HUES48 (cell line): ENCODE measurements around the gene CNTN2.

Experiments
- H3K27ac ChIP-seq: one replicate; pipeline ENCODE4 v1.7.0; 2013; ENCODE audit warnings: low read depth, low read length, inconsistent platforms
- H3K27me3 ChIP-seq: 2 replicates; pipeline ENCODE4 v1.6.1; 2013; ENCODE audit warnings: mild to moderate bottlenecking, low read length; ENCODE audit not compliant: control insufficient read depth, insufficient read depth
- H3K36me3 ChIP-seq: 2 replicates; pipeline ENCODE4 v1.6.1; 2013; ENCODE audit warnings: low read length; ENCODE audit not compliant: control insufficient read depth, insufficient read depth
- H3K4me1 ChIP-seq: 2 replicates; pipeline ENCODE4 v1.6.1; 2013; ENCODE audit warnings: mild to moderate bottlenecking, low read length; ENCODE audit not compliant: control insufficient read depth, insufficient read depth
- H3K4me3 ChIP-seq: 2 replicates; pipeline ENCODE4 v1.5.1; 2013; ENCODE audit warnings: mild to moderate bottlenecking, low read depth, low read length
- H3K9ac ChIP-seq: 2 replicates; pipeline ENCODE4 v1.6.1; 2013; ENCODE audit warnings: mild to moderate bottlenecking, low read depth, low read length, moderate library complexity
- H3K9me3 ChIP-seq: 2 replicates; pipeline ENCODE4 v1.6.1; 2013; ENCODE audit warnings: low read length; ENCODE audit not compliant: control insufficient read depth, insufficient read depth

The CNTN2 gene

GRCh38 chr1:205095422-205095821, 52.4 kb downstream of the CNTN2 start:
- no peaks in the 10 kb centered on the region for H3K27me3 ChIP-seq
- H3K9me3 ChIP-seq: no peaks in the 10 kb centered on the region
- no peak overlapping the region for H3K9ac ChIP-seq
- no peak overlapping the region for H3K4me3 ChIP-seq
- H3K4me1 ChIP-seq: no peaks in the 10 kb centered on the region
- peaks cover 94% of the 10 kb centered on the region for H3K36me3 ChIP-seq
- no peak overlapping the region for H3K27ac ChIP-seq

- H3K27me3 ChIP-seq: no peaks in the 10 kb centered on the region
- peaks cover 93% of the 10 kb centered on the region for H3K36me3 ChIP-seq
- H3K4me1 ChIP-seq: no peaks in the 10 kb centered on the region
- no peak overlapping the region for H3K4me3 ChIP-seq
- no peak overlapping the region for H3K27ac ChIP-seq
- H3K9ac ChIP-seq: no peak overlapping the region
- no peaks in the 10 kb centered on the region for H3K9me3 ChIP-seq
Observed at GRCh38 chr1:205098242-205098641, 55.2 kb downstream of the CNTN2 start.

- no peaks in the 10 kb centered on the region for H3K4me1 ChIP-seq
- no peak overlapping the region for H3K27ac ChIP-seq
- no peaks in the 10 kb centered on the region for H3K9me3 ChIP-seq
- H3K9ac ChIP-seq: no peak overlapping the region
- no peak overlapping the region for H3K4me3 ChIP-seq
- H3K36me3 ChIP-seq: peaks cover 95% of the 10 kb centered on the region
- H3K27me3 ChIP-seq: no peaks in the 10 kb centered on the region
Observed at GRCh38 chr1:205102404-205102803, 59.4 kb downstream of the CNTN2 start.

GRCh38 chr1:205107327-205107726, 64.3 kb downstream of the CNTN2 start:
- no peaks in the 10 kb centered on the region for H3K9me3 ChIP-seq
- H3K4me3 ChIP-seq: no peak overlapping the region
- H3K4me1 ChIP-seq: no peaks in the 10 kb centered on the region
- H3K27ac ChIP-seq: no peak overlapping the region
- peaks cover 84% of the 10 kb centered on the region for H3K36me3 ChIP-seq
- H3K9ac ChIP-seq: no peak overlapping the region
- H3K27me3 ChIP-seq: no peaks in the 10 kb centered on the region

GRCh38 chr1:205108464-205108863, 65.5 kb downstream of the CNTN2 start:
- H3K9ac ChIP-seq: no peak overlapping the region
- H3K36me3 ChIP-seq: peaks cover 84% of the 10 kb centered on the region
- no peaks in the 10 kb centered on the region for H3K4me1 ChIP-seq
- no peak overlapping the region for H3K27ac ChIP-seq
- no peaks in the 10 kb centered on the region for H3K9me3 ChIP-seq
- H3K27me3 ChIP-seq: no peaks in the 10 kb centered on the region
- no peak overlapping the region for H3K4me3 ChIP-seq

GRCh38 chr1:205109269-205109668, 66.3 kb downstream of the CNTN2 start:
- Histone ChIP-seq H3K9me3 (no peaks in the 10 kb centered on the region), H3K36me3 (peaks cover 82% of the 10 kb centered on the region), H3K27ac (no peak overlapping the region), H3K4me3 (no peak overlapping the region), H3K27me3 (no peaks in the 10 kb centered on the region), H3K9ac (no peak overlapping the region), H3K4me1 (no peaks in the 10 kb centered on the region)

- Histone ChIP-seq H3K4me3 (no peak overlapping the region), H3K27ac (no peak overlapping the region), H3K9ac (no peak overlapping the region), H3K4me1 (no peaks in the 10 kb centered on the region), H3K27me3 (no peaks in the 10 kb centered on the region), H3K9me3 (no peaks in the 10 kb centered on the region), H3K36me3 (peaks cover 82% of the 10 kb centered on the region)
Observed at GRCh38 chr1:205109711-205110110, 66.7 kb downstream of the CNTN2 start.

- H3K4me3 ChIP-seq: no peak overlapping the region
- H3K9ac ChIP-seq: no peak overlapping the region
- H3K27ac ChIP-seq: no peak overlapping the region
- H3K36me3 ChIP-seq: peaks cover 78% of the 10 kb centered on the region
- H3K9me3 ChIP-seq: no peaks in the 10 kb centered on the region
- H3K27me3 ChIP-seq: no peaks in the 10 kb centered on the region
- no peaks in the 10 kb centered on the region for H3K4me1 ChIP-seq
Observed at GRCh38 chr1:205111354-205111753, 68.3 kb downstream of the CNTN2 start.

- Histone ChIP-seq H3K36me3 (peaks cover 37% of the 10 kb centered on the region), H3K9ac (no peak overlapping the region), H3K27me3 (no peaks in the 10 kb centered on the region), H3K4me3 (no peak overlapping the region), H3K4me1 (peaks cover 4% of the 10 kb centered on the region; the same call in 1 of the 2 replicates), H3K9me3 (no peaks in the 10 kb centered on the region), H3K27ac (no peak overlapping the region)
Observed at GRCh38 chr1:205118752-205119151, 75.7 kb downstream of the CNTN2 start.

GRCh38 chr1:205121660-205122488, 78.9 kb downstream of the CNTN2 start, which contains the start of gene RBBP5:
Gene RBBP5, minus strand, starts transcription at chr1:205121978. Its CDS starts 105 bp downstream, at chr1:205121873.
- peaks cover 4% of the 10 kb centered on the region; the same call in 1 of the 2 replicates for H3K4me1 ChIP-seq
- H3K9me3 ChIP-seq: no peaks in the 10 kb centered on the region
- peak within 1 kb of the TSS; percentile 93 for H3K27ac ChIP-seq
- no peaks in the 10 kb centered on the region for H3K27me3 ChIP-seq
- H3K36me3 ChIP-seq: peaks cover 15% of the 10 kb centered on the region; the same call in 1 of the 2 replicates
- peak within 1 kb of the TSS; percentile 94 for H3K9ac ChIP-seq
- H3K4me3 ChIP-seq: peak within 1 kb of the TSS; percentile 86

- no peaks in the 10 kb centered on the region for H3K27me3 ChIP-seq
- peak overlapping the region; percentile 65 for H3K27ac ChIP-seq
- peaks cover 4% of the 10 kb centered on the region; the same call in 1 of the 2 replicates for H3K4me1 ChIP-seq
Observed at GRCh38 chr1:205122489-205122882, 79.5 kb downstream of the CNTN2 start.

More at GRCh38 chr1:205122489-205122882, 79.5 kb downstream of the CNTN2 start:
- Histone ChIP-seq H3K9ac (peak overlapping the region; percentile 94), H3K9me3 (no peaks in the 10 kb centered on the region), H3K4me3 (peak overlapping the region; percentile 86), H3K36me3 (peaks cover 15% of the 10 kb centered on the region; the same call in 1 of the 2 replicates)
